Right hindlimb (tissue), 1 donor: Measurements from ENCODE around the gene CDC6.

Source experiments
- DNase-seq: peaks from one replicate; pipeline ENCODE4 v3.0.0-alpha.2; 2018

Gene CDC6

DNA sequence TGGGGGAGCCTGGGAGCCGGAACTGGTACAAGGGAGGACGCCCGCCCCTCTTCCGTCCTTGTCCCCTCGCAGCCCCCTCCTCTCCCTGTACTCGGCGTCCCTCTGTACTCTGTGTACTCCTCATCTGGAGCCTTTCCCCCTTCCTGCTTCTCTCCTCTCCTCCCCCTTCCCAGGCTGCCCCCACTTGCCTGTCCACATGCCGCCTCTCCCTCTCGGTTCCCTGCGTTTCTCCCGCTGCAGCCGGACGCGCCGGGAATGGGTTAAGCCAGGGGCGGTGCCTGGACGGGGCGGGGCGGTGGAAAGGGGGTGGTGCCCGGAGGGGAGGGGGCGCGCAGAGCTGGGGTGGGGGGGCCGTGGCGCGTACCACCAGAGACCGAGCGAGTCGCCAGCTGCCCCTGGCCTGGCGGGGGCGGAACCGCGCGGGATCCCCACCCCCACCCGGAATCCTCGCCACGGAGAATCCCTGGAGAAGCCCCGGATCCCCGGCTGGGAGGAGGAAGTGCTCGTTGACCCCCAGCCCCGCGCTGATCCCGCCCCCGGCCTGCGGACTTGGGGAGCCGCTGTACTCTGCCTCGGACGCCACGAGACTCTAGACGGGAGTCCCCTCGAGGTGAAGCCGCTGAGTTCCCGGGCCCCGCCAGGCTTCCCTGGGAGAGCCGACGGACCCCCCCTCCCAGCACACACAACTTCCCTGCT, 54.3 kb downstream of the CDC6 start:
- DNase-seq, result peak; percentile 93

DNA sequence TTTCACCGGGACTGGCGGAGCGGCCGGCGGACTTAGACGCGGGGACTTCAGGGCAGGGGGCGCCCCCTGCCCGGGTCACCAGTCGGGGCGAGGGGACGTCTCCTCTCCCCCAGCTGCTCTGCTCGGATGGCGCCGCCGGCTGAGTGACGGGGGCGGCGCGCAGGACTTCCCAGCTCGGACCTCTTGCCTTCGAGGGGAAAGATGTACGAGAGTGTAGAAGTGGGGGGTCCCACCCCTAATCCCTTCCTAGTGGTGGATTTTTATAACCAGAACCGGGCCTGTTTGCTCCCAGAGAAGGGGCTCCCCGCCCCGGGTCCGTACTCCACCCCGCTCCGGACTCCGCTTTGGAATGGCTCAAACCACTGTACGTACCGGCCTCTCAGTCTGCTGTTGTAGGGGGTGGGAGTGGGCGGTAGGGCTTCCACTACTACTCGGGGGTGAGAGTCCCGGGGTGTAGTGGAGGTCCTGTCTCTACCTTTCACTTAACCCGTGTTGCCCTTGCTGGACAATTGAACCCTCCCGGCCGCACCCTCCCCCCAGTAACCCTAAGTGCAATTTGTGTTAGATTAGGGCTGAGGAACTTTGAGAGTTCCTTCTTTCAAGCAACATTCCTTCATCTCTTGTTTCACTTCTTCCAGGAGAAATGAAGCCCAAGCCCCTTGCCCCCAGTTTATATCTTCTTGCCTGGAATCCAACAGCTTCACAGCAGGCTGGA, 55.0 kb downstream of the CDC6 start:
- peak; percentile 39 for DNase-seq

DNA sequence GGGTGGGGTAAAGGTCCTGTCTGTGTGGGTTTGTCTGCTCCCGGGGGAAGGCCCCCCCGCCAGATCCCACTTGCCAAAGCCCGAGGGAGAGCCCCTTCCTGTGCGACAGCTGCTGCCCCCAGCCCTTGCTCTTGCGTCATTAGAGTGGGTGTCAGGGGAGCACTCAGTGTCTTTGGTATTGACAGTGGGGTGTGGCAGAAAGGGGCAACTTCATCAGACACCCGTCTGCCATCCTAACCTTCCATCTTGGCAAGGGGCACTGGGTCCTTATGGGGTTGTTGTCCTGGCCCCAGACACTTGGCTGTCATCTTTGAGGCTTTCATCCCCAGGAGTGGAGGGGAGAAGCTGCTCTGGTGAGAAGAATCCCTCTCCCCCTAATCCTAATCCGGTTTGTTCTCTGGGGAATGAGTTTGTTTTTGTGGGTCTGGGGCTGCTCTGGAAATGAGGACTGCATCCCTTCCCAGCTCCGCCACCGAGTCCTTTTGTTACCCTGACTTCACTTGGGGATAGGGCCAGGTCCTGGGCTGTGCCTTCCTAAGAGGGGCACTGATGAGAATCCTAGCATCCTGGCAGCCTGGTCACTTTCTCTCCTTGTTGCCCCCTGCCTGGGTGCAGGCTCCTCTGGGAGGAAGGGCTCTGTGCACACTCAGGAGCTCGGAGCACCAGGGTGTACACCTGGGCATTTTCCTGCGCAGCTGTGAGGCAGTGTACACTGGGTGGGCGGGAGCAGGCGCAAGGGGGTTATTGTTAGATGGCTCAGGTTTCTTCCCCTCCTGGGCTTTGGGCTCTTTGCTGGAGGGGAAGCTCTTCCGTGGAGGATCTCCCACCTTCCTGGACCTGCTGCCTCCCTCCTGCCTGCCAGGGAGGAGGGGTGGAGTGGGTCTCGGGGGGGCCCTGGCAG, 55.8 kb downstream of the CDC6 start:
- peak; percentile 59 for DNase-seq

DNA sequence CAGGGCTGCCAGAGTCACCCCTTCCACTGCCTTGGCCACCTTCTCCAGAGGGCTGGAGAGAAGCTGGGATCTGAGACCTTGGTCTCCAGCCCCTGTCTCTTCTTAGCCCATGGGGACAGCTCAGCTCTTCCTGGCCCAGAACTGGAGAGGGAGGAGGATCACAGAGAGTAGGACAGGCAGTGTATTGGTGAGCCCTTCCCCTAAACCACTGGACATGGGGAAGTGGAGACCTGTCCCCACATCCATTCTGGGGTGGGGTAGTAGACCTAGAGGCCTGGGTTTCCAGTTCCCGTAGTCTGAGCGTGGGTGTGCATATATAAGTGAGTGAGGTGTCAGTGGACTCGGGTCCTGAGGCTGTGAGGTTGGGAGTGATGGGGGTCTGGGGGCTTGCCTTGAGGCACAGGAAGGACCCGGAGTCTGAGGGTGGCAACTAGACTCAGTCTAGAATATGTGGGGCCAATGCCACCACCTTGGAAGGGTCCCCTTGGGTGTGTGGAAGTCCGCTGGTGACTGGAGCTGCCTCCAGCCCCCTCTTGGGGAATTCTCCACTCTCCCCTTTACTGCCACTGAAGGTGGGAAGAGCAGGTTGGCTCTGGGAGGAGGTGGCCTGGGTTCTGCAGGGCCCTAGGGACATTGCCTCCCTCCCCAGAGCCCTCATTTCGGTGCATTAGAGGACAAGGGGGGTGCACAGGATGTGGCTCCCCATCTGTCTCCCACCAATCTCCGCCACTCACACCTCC, 56.9 kb downstream of the CDC6 start:
- DNase-seq, result peak; percentile 32

DNA sequence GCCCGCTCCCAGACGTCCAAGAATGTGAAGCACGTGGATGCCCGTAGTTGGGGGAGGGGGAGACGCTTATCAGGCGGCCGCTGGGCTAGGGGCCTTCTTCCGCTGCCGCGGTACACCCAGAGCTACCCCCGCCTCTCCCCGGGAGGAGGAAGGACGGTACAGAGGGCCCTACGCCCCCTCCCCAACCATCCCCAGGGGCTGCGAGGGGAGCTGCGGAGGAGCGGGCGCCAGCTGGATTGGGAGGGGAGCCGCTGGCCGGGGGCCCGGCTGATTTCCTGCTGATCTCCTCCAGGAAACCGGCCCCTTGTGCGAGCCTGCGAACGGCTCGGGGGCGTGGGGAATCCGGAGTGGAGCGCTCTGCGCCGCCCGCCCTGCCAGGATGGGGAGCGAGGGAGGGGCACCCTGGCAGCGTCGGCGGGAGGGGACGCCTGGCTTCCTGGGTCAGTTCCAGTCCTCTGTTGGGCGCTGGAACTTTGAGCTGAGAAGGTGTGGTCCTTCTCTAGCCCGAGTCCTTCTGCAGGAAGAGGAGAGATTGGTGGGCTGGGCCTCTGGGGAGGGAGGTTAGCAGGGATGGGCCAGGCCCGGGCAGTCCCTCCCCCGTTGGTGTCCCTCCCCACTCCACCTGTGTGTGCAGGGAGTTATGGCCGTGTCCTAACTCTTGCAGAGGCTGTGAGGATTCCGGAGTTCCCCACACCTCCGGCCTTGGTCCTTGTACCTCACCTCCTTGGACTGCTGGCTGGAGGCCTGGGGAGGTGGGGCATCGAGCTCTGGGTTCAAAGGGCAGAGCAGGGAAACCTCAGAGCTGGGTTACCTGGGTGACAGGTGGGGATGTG, 57.7 kb downstream of the CDC6 start:
- DNase-seq, result peak; percentile 88

DNA sequence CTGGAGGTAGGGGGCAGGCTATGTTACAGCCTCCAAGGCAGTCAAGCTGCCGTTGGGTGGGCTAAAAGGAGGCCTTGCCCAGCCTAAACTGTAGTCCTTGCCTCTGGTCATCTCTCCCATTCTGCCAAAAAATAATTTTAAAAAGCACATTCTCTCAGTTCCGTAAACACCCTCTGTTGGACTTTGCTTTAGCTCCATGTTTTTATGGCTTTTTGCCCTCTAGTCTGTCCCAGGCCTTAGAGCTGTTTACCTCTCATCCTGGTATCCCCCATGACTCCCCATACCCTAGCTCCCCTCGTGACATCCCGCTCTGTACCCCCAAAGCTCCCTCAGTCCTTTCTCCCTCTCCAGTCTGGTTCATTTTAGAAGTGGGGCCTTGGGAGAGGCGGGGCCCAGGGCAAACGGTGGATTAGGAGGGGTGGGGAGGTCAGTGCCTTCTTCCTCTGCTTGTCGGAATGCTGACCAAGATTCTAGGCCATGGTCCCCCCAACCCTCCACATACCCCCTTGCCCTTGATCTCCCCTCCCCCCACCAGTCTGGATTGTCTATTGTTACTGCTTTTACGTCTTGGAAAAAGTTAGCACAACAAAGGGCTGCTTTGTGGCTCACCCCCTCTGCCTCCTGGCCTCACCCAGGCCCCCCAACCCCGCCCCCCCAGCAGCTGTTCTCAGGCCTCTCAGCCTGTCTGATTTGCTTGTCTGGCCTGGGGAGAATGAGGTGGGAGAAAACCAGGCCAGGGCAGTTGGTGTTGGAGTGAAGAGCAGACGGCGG, 58.5 kb downstream of the CDC6 start:
- peak; percentile 82 for DNase-seq

GRCh38 chr17:40346765-40347158, 59.1 kb downstream of the CDC6 start:
- no peak for DNase-seq

GRCh38 chr17:40347319-40348135, 59.8 kb downstream of the CDC6 start:
- DNase-seq, result peak; percentile 51

GRCh38 chr17:40348136-40348504, 60.4 kb downstream of the CDC6 start:
- DNase-seq, result peak; percentile 16

DNA sequence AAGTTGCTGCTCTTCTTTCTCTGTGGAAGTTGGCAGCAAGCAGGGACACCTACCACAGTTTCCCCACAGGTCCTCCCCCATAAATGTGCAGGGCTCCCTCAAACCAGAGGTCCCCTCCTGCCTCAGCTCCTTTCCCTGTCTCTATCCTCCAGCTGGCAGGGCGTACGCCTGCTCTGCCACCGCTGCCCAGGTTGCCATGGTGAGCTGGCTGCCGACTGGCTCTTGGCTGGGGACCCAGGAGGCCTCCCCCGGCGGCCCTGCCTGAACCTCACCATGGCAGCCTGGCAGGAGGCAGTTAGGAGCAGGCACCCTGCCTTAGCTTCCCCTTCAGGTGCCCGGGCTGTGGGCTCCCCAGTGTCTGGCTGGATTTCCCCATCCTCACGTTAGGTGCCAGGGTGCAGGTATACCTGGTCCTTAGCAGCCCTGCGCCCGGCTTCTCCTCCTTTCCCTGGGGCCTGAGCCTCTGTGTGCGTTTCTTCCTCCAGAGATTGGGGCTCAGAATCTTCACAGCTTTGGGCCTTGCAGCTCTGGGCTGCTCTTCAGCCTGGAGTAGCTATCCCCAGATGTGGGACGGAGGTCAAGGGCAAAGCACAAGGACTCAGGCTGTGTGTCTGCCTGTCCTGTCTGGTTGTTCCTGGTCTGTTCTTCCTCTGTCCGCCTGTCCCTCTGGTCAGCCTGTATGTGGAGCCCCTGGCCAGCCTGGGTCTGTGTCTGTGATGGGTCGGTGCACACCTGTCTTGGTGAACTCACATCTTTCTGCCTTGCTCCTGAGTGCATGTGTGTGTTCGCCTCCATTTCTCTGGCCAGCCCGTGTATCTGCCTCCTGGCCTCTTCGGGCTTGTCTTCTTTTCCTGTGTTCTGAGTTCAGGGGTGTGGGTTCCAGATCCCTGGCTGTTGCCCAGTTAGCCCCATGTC, 61.1 kb downstream of the CDC6 start:
- peak; percentile 80 for DNase-seq

DNA sequence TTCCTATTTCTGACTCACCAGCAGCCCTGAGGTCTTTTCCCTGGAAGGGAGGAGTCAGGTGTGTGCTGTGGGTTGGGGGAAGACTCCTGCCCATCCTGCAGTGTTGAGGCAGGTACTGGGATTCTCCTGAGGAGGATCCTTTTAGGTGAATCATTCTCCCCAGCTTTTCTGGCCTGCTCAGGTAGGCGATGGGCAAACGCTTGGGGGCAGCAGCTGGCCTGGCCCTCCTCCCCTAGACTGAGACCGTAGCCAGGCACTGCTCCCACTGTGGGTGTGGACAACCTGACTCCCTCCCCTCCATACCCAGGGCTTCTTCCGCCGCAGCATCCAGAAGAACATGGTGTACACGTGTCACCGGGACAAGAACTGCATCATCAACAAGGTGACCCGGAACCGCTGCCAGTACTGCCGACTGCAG, 61.8 kb downstream of the CDC6 start:
- no peak for DNase-seq

DNA sequence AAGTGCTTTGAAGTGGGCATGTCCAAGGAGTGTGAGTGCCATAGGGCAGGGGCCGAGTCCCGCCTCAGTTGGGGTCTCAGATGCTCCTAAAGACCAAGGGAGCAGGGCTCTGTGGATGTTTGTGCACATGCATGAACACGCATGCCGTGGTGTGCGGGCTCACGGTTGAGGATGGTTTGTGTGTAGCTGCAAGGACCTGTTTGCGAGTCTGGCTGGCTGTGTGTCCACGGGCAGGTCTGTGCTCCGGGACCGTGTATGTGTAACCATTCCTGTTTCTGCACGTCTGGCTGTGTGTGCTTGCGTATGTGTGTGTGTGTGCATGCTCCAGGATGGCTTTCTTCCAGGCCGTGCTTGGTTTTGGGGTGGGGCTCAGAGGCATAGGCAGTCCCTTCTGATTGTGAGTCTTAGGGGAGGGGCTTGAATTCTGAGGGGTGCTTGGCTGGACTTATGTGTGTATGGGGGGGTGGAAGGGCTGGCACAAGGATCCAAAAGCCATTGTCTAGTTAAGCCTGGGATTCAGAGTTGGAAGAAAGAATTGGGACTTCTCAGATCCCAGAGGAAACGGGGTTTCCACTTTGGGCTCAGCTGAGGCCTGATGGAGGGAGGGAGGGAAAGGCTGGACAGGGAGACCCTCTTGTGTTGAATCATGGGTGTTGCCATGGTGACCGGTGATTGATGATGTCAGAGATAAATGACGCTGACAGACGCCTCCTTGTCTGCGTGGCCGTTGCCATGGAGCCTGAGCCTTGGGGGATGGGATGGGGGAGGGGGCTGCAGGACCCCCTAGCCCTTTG, 62.4 kb downstream of the CDC6 start:
- DNase-seq, result peak; percentile 85

DNA sequence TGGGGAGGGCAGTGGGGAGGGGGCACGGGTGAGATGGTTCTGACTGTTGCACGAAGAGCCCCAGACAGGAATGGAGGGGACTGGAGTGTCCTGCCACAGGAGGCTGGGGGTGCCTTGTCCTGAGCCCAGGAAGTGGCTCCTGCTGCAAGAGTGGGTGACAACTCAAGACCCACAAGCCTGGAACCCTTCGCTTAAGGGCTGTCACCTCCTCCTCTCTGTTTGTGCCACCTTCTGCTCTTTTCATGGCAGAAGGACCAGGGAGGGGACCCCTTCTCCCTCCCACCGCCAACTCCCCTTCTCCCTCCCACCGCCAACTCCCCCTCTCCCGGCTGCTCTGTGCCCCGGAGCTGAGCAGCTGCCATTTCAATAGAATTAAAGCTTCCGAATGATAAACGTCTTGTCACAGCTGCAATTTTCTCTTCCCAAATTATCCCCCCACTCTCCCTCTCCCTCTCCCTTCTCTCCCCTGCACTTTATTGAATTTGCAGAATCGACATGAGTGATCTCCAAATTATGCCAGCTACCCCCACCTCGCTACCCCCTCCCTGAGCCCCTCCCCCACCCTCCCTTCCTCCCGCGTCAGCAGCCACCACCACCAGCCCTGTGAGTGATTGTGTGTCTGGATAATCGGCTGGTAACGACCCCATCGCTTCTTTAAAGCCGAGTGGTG, 63.1 kb downstream of the CDC6 start:
- DNase-seq, result peak; percentile 42

GRCh38 chr17:40351359-40352236, 63.9 kb downstream of the CDC6 start:
- peak; percentile 53 for DNase-seq

GRCh38 chr17:40352237-40352778, 64.6 kb downstream of the CDC6 start:
- DNase-seq, result no peak

DNA sequence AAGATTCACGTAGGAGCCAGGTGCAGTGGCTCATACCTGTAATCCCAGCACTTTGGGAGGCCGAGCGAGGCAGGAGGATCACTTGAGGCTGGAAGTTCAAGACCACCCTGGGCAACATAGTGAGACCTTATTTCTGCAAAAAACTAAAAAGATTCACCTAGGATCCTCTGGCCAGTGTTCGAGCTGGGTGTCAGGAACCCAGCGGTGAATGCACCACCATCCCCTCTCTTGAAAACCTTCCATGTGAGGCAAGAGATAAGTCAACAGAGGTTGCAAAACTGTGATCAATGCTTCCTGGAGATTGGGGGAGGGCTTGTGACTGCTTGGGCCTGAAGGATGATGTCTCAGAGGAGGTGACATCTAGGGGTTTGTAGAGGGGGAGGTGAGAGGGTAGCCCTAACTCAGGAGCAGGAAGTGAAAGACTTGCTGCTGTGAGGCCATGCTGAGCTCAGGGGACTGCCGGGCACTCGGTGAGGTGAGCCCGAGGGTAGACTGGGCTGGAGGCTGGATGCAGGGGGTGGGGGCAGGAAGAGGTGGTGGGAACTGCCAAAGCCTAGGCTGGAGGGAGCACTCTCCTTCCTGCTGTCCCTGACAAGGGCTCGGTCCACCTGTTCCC, 65.2 kb downstream of the CDC6 start:
- no peak for DNase-seq
